Panc1 (cell line): Measurements from ENCODE around the gene REX1BD. TPM values are rescaled to one million over a fixed set of nuclear protein-coding genes. Genes with fewer than 3 reads are reported as not detected.

ENCODE experiments used
- ATAC-seq: fragments of 200-7000 bp; cut with Tn5 transposase; 2 replicates; pipeline ENCODE4 v1.9.1; 2020; ENCODE audit warnings: mild to moderate bottlenecking, moderate library complexity
- BruUV-seq: library from RNA; stranded (reverse); fragments of 400-500 nt; replicated peaks from 2 replicates; lab custom pipeline; 2021; lab: Mats Ljungman, UMichigan
- CTCF ChIA-PET: fragments of 300-600 bp; sonication (Branson Sonifier 250); formaldehyde crosslinking; loops from one replicate; lab custom pipeline; 2022; ENCODE audit warnings: antibody characterized with exemption; lab: Charles Lee
- POLR2A ChIA-PET: fragments of 300-600 bp; sonication (Branson Sonifier 250); formaldehyde crosslinking; loops from one replicate; lab custom pipeline; 2022; ENCODE audit warnings: antibody characterized with exemption; lab: Charles Lee
- DNase-seq: peaks from one replicate; pipeline ENCODE4 v3.0.0-alpha.2; 2010; ENCODE audit warnings: low read depth, low spot score
- H3K27ac ChIP-seq: 2 replicates; pipeline ENCODE4 v1.5.1; 2011; ENCODE audit warnings: mild to moderate bottlenecking, low read length, inconsistent platforms
- H3K27me3 ChIP-seq: fragments of 200-500 bp; sonication (Bioruptor generic); 2 replicates; pipeline ENCODE4 v1.6.0; 2014; ENCODE audit warnings: low read length, inconsistent platforms; ENCODE audit not compliant: control insufficient read depth, insufficient read depth
- H3K36me3 ChIP-seq: fragments of 200-500 bp; sonication (Bioruptor generic); 2 replicates; pipeline ENCODE4 v1.5.1; 2014; ENCODE audit warnings: inconsistent platforms, mild to moderate bottlenecking, low read length, moderate library complexity; ENCODE audit not compliant: control insufficient read depth, insufficient read depth
- H3K4me1 ChIP-seq: 2 replicates; pipeline ENCODE4 v1.5.1; 2011; ENCODE audit warnings: inconsistent platforms, mild to moderate bottlenecking, low read length, moderate library complexity; ENCODE audit not compliant: control insufficient read depth, insufficient read depth
- H3K4me3 ChIP-seq, 2 experiments: 2 replicates each; pipeline ENCODE4 v1.5.1; 2011 to 2012; ENCODE audit warnings: low read depth in 2 of 2, low read length in 2 of 2, mild to moderate bottlenecking in 2 of 2, inconsistent platforms in 1 of 2, moderate library complexity in 1 of 2
- H3K9me3 ChIP-seq: fragments of 200-500 bp; sonication (Bioruptor generic); 2 replicates; pipeline ENCODE4 v1.5.1; 2014; ENCODE audit warnings: low read depth, mild to moderate bottlenecking, inconsistent platforms, low read length, moderate library complexity; ENCODE audit not compliant: control insufficient read depth, insufficient read depth
- POLR2AphosphoS5 ChIP-seq: IDR thresholded peaks from 2 replicates; pipeline ENCODE4 v1.6.1; 2012; ENCODE audit warnings: mild to moderate bottlenecking, low read depth, low read length, moderate library complexity
- SIN3A ChIP-seq: IDR thresholded peaks from 2 replicates; pipeline ENCODE4 v1.6.1; 2012; ENCODE audit warnings: low read depth, mild to moderate bottlenecking, low read length, moderate library complexity, borderline replicate concordance; ENCODE audit not compliant: insufficient read depth
- TCF7L2 ChIP-seq: IDR thresholded peaks from 2 replicates; pipeline ENCODE4 v1.6.1; 2011; ENCODE audit warnings: mild to moderate bottlenecking, low read depth, low read length, inconsistent platforms
- in situ Hi-C: cut with HindIII; loops from 2 replicates; pipeline ENCODE4 v1.10.0; 2016; ENCODE audit warnings: low sequenced_read_pairs, low pct_unique_long_range_greater_than_20kb
- intact Hi-C: fragments of 100-400 bp; cut with micrococcal nuclease; formaldehyde crosslinking; loops from one replicate; pipeline ENCODE4 v1.10.0; 2022; ENCODE audit not compliant: unreplicated experiment
- total RNA-seq: library from RNA; stranded (reverse); gene quantifications from one replicate; pipeline ENCODE4 v1.2.1, GENCODE V29; 2021; ENCODE audit not compliant: unreplicated experiment
- TF ChIP-seq, protein P1 (sequence below), 2 experiments: IDR thresholded peaks; 2 replicates each; pipeline ENCODE4 v1.6.1; 2011 to 2012; ENCODE audit warnings: low read depth in 2 of 2, control low read depth in 1 of 2, low read length in 1 of 2, mild to moderate bottlenecking in 1 of 2, moderate library complexity in 1 of 2; ENCODE audit not compliant: insufficient read depth in 1 of 2
- TF ChIP-seq, protein P2 (sequence below): fragments of 450-650 bp; IDR thresholded peaks from 2 replicates; pipeline ENCODE4 v1.5.1; 2017; ENCODE audit warnings: mild to moderate bottlenecking

The REX1BD gene
- total RNA-seq, 1 experiment from 2014 or later, result 32.0 TPM

DNA sequence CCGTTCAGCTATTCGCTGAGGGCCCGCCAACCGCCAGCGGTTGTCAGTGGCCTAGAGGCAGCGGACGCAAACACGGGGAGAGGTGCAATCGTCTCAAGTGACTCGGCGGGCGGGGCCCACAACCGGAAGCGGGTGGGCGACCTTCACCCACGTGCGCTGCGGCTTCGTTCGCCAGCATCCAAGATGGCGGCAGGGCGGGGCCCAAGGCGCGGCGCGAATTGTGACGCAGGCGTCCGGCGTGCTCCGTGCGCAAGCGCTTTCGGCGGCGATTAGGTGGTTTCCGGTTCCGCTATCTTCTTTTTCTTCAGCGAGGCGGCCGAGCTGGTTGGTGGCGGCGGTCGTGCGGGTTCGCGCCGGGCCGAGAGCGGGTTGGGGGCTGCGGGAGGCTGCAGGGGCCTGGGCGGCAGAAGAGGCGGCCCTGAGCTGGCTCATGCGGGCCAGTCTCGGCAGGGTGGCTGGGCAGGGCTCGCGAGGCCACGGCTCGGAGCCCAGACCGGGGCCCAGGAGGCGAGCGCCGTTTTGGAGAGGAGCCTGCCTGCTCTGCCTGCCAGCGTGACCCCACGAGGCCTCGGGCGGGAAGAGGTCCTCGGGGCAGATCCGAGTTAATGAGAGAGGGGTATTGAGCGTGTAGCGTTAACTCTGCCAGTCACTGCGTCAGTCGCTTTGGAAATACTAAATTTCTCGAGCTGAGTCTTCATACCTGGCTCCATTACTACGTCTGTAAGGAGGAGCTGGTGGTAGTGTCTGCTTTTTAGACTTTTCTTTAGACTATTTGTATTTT, 16.8 kb upstream of the REX1BD start, which contains the start of gene UBA52:
Gene UBA52, plus strand, starts transcription at position 294 of the 781 bp plus-strand sequence. CDS start 1,444 bp downstream, outside the sequence.
- DNase-seq, result peak; percentile 76
- Histone ChIP-seq H3K4me3 (peak within 1 kb of the TSS; percentile 86 to 97), H3K27ac (peak within 1 kb of the TSS; percentile 91), H3K4me1 (peaks cover 7% of the 10 kb centered on the region), H3K36me3 (no peaks in the 10 kb centered on the region; the same call in 1 of the 2 replicates), H3K27me3 (no peaks in the 10 kb centered on the region), H3K9me3 (no peaks in the 10 kb centered on the region)
- ChIA-PET POLR2A (interaction anchor here (0.6 kb wide), 2 partner anchors 33 to 43 kb away, joined by 3 to 18 read pairs; no protein-coding TSS in a partner anchor), CTCF (no interaction called here)
- ATAC-seq, result peak; percentile 97
- in situ Hi-C loops, result no loop called here
- intact Hi-C loops, result no loop called here
- no peak for TF ChIP-seq TCF7L2
- peak; percentile 90 for TF ChIP-seq POLR2AphosphoS5
- TF ChIP-seq, protein P1, sequence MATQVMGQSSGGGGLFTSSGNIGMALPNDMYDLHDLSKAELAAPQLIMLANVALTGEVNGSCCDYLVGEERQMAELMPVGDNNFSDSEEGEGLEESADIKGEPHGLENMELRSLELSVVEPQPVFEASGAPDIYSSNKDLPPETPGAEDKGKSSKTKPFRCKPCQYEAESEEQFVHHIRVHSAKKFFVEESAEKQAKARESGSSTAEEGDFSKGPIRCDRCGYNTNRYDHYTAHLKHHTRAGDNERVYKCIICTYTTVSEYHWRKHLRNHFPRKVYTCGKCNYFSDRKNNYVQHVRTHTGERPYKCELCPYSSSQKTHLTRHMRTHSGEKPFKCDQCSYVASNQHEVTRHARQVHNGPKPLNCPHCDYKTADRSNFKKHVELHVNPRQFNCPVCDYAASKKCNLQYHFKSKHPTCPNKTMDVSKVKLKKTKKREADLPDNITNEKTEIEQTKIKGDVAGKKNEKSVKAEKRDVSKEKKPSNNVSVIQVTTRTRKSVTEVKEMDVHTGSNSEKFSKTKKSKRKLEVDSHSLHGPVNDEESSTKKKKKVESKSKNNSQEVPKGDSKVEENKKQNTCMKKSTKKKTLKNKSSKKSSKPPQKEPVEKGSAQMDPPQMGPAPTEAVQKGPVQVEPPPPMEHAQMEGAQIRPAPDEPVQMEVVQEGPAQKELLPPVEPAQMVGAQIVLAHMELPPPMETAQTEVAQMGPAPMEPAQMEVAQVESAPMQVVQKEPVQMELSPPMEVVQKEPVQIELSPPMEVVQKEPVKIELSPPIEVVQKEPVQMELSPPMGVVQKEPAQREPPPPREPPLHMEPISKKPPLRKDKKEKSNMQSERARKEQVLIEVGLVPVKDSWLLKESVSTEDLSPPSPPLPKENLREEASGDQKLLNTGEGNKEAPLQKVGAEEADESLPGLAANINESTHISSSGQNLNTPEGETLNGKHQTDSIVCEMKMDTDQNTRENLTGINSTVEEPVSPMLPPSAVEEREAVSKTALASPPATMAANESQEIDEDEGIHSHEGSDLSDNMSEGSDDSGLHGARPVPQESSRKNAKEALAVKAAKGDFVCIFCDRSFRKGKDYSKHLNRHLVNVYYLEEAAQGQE (IDR thresholded peaks at IDR 0.05; ENCODE audit: insufficient read depth in 1 of 2, low read depth in 2 of 2, low read length in 1 of 2), result no peak
- peak; percentile 77; the same call in 1 of the 2 replicates for TF ChIP-seq SIN3A
- TF ChIP-seq, protein P2, sequence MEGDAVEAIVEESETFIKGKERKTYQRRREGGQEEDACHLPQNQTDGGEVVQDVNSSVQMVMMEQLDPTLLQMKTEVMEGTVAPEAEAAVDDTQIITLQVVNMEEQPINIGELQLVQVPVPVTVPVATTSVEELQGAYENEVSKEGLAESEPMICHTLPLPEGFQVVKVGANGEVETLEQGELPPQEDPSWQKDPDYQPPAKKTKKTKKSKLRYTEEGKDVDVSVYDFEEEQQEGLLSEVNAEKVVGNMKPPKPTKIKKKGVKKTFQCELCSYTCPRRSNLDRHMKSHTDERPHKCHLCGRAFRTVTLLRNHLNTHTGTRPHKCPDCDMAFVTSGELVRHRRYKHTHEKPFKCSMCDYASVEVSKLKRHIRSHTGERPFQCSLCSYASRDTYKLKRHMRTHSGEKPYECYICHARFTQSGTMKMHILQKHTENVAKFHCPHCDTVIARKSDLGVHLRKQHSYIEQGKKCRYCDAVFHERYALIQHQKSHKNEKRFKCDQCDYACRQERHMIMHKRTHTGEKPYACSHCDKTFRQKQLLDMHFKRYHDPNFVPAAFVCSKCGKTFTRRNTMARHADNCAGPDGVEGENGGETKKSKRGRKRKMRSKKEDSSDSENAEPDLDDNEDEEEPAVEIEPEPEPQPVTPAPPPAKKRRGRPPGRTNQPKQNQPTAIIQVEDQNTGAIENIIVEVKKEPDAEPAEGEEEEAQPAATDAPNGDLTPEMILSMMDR, result no peak
- BruUV-seq, result no TSS peak

DNA sequence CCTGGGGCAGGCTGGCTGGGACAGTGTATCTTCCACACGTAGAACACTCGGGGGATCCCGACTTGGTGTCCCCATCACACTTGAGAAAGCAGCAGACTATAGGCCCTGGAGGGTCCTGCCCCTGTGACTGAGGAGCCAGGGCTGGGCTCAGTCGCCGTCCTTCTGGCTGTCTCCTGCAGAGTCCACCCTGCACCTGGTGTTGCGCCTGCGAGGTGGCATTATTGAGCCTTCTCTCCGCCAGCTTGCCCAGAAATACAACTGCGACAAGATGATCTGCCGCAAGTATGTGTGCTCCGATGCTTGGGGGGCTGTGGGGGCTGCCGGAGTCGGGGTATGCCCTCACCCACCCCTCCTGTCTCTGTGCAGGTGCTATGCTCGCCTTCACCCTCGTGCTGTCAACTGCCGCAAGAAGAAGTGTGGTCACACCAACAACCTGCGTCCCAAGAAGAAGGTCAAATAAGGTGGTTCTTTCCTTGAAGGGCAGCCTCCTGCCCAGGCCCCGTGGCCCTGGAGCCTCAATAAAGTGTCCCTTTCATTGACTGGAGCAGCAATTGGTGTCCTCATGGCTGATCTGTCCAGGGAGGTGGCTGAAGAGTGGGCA, 13.8 kb upstream of the REX1BD start:
- DNase-seq (no peak), ATAC-seq (no peak)
- Histone ChIP-seq H3K4me1 (peaks cover 7% of the 10 kb centered on the region), H3K4me3 (no peak overlapping the region), H3K36me3 (no peaks in the 10 kb centered on the region), H3K27me3 (no peaks in the 10 kb centered on the region), H3K9me3 (no peaks in the 10 kb centered on the region), H3K27ac (no peak overlapping the region)
- in situ Hi-C loops (no loop called here), intact Hi-C loops (no loop called here)
- BruUV-seq, result no TSS peak
- TF ChIP-seq, protein P2, result no peak
- TF ChIP-seq SIN3A (no peak), TCF7L2 (no peak), POLR2AphosphoS5 (no peak)
- TF ChIP-seq, protein P1 (IDR thresholded peaks at IDR 0.05; ENCODE audit: insufficient read depth in 1 of 2, low read depth in 2 of 2, low read length in 1 of 2), result no peak
- ChIA-PET POLR2A (no interaction called here), CTCF (interaction anchor here (0.6 kb wide), 1 partner anchor 49 kb away, joined by 3 read pairs; no protein-coding TSS in a partner anchor)
